Fibroblast of pulmonary artery (primary cell): Measurements from ENCODE around the gene A4GALT.
A peak's percentile ranks its signal among the peaks of the same experiment; 100 is the strongest.

ENCODE experiments used
- DNase-seq: peaks from one replicate; pipeline ENCODE4 v3.0.0-alpha.2; 2010; ENCODE audit warnings: low read depth
- H3K4me3 ChIP-seq: replicated peaks from 2 replicates; pipeline ENCODE4 v1.5.1; 2011; ENCODE audit warnings: low read depth, mild to moderate bottlenecking, control low read depth, low read length, moderate library complexity
- CTCF ChIP-seq: IDR thresholded peaks from 2 replicates; pipeline ENCODE4 v1.5.1; 2011; ENCODE audit warnings: mild to moderate bottlenecking, control low read depth, low read length, inconsistent platforms; ENCODE audit errors: missing control alignments

Gene A4GALT

GRCh38 chr22:42654436-42655073 is 66.1 kb downstream of the A4GALT start:
- no peak for DNase-seq
- no peak for TF ChIP-seq CTCF
- no peak overlapping the region for H3K4me3 ChIP-seq

GRCh38 chr22:42653999-42654398 is 66.7 kb downstream of the A4GALT start:
- TF ChIP-seq CTCF, result no peak
- no peak overlapping the region for H3K4me3 ChIP-seq
- DNase-seq, result no peak

- no peak for DNase-seq
- H3K4me3 ChIP-seq, result no peak overlapping the region
- TF ChIP-seq CTCF, result no peak
These were observed 69.5 kb downstream of the A4GALT start for GRCh38 chr22:42651134-42651533.

- no peak for TF ChIP-seq CTCF
- H3K4me3 ChIP-seq, result peak within 1 kb of the TSS; percentile 83
- peak; percentile 82 for DNase-seq
These were observed 71.2 kb downstream of the A4GALT start, which contains the start of gene CYB5R3 for GRCh38 chr22:42649246-42650099. Gene CYB5R3 (minus strand): TSS chr22:42649392. CDS start chr22:42649315, 77 bp downstream.

- no peak for TF ChIP-seq CTCF
- peak overlapping the region; percentile 83 for H3K4me3 ChIP-seq
- peak; percentile 23 for DNase-seq
These were observed 72.1 kb downstream of the A4GALT start for GRCh38 chr22:42648368-42649245.

GRCh38 chr22:42648017-42648367 is 72.7 kb downstream of the A4GALT start:
- no peak for TF ChIP-seq CTCF
- peak overlapping the region; percentile 83 for H3K4me3 ChIP-seq
- DNase-seq, result no peak
